Trophoblast cell (in vitro differentiated cells and primary cell): ENCODE measurements around the gene NUDT4B.
"Not testable (repeated sequence)": the region's sequence is repeated elsewhere in the genome, so short reads cannot be mapped to it uniquely, and the experiment has no call there.

Experiments
- DNase-seq, 2 donors: peaks; one replicate each; pipeline ENCODE4 v3.0.0-alpha.2; 2016
- H2AFZ ChIP-seq: 2 replicates; pipeline ENCODE4 v1.6.1; 2013; ENCODE audit warnings: low read length, moderate library complexity, mild to moderate bottlenecking; ENCODE audit not compliant: insufficient read depth, poor library complexity
- H2AK5ac ChIP-seq: 2 replicates; pipeline ENCODE4 v1.6.1; 2013; ENCODE audit warnings: mild to moderate bottlenecking, low read length
- H2BK120ac ChIP-seq: 2 replicates; pipeline ENCODE4 v1.6.1; 2013; ENCODE audit warnings: low read length, mild to moderate bottlenecking, moderate library complexity; ENCODE audit not compliant: insufficient read depth, poor library complexity
- H2BK12ac ChIP-seq: 2 replicates; pipeline ENCODE4 v1.6.1; 2013; ENCODE audit warnings: mild to moderate bottlenecking, low read length, moderate library complexity
- H2BK5ac ChIP-seq: 2 replicates; pipeline ENCODE4 v1.6.1; 2013; ENCODE audit warnings: low read length, low read depth, moderate library complexity, mild to moderate bottlenecking; ENCODE audit not compliant: poor library complexity
- H3K14ac ChIP-seq: 2 replicates; pipeline ENCODE4 v1.6.1; 2013; ENCODE audit warnings: mild to moderate bottlenecking, low read length
- H3K18ac ChIP-seq: 2 replicates; pipeline ENCODE4 v1.6.1; 2013; ENCODE audit warnings: mild to moderate bottlenecking, low read length
- H3K23ac ChIP-seq: 2 replicates; pipeline ENCODE4 v1.6.1; 2013; ENCODE audit warnings: low read length
- H3K27ac ChIP-seq: 2 replicates; pipeline ENCODE4 v1.5.1; 2013; ENCODE audit warnings: low read depth, mild to moderate bottlenecking, inconsistent platforms, low read length, moderate library complexity
- H3K27me3 ChIP-seq: 2 replicates; pipeline ENCODE4 v1.6.1; 2013; ENCODE audit warnings: inconsistent platforms, mild to moderate bottlenecking, low read length, moderate library complexity; ENCODE audit not compliant: insufficient read depth
- H3K36me3 ChIP-seq, 2 experiments: 1 replicate in 1 of 2; 2 replicates in 1 of 2; pipeline ENCODE4 v1.6.1; 2013; ENCODE audit warnings: low read length in 2 of 2, mild to moderate bottlenecking in 2 of 2, moderate library complexity in 1 of 2; ENCODE audit not compliant: insufficient read depth in 2 of 2, control insufficient read depth in 1 of 2
- H3K4ac ChIP-seq: 2 replicates; pipeline ENCODE4 v1.6.1; 2013; ENCODE audit warnings: low read depth, mild to moderate bottlenecking, low read length, moderate library complexity
- H3K4me1 ChIP-seq, 2 experiments: 1 replicate in 1 of 2; 2 replicates in 1 of 2; pipeline ENCODE4 v1.6.1; 2013; ENCODE audit warnings: low read length in 2 of 2, mild to moderate bottlenecking in 2 of 2, moderate library complexity in 1 of 2; ENCODE audit not compliant: insufficient read depth in 2 of 2, control insufficient read depth in 1 of 2
- H3K4me2 ChIP-seq: 2 replicates; pipeline ENCODE4 v1.6.1; 2013; ENCODE audit warnings: inconsistent platforms, mild to moderate bottlenecking, low read length, moderate library complexity
- H3K4me3 ChIP-seq: 2 replicates; pipeline ENCODE4 v1.5.1; 2013; ENCODE audit warnings: mild to moderate bottlenecking, low read depth, low read length, inconsistent platforms
- H3K79me1 ChIP-seq: one replicate; pipeline ENCODE4 v1.6.1; 2013; ENCODE audit warnings: low read length
- H3K79me2 ChIP-seq: 2 replicates; pipeline ENCODE4 v1.6.1; 2013; ENCODE audit warnings: low read length, mild to moderate bottlenecking; ENCODE audit not compliant: control insufficient read depth, insufficient read depth, poor library complexity
- H3K9ac ChIP-seq: 2 replicates; pipeline ENCODE4 v1.6.1; 2013; ENCODE audit warnings: mild to moderate bottlenecking, low read length
- H3K9me3 ChIP-seq: 2 replicates; pipeline ENCODE4 v1.6.1; 2013; ENCODE audit warnings: low read depth, mild to moderate bottlenecking, control low read depth, inconsistent platforms, low read length; ENCODE audit not compliant: insufficient read depth
- H4K12ac ChIP-seq: 2 replicates; pipeline ENCODE4 v1.6.1; 2013; ENCODE audit warnings: low read depth, mild to moderate bottlenecking, low read length, moderate library complexity
- H4K8ac ChIP-seq: 2 replicates; pipeline ENCODE4 v1.6.1; 2013; ENCODE audit warnings: low read depth, mild to moderate bottlenecking, low read length, moderate library complexity
- H4K91ac ChIP-seq: one replicate; pipeline ENCODE4 v1.6.1; 2013; ENCODE audit warnings: low read depth, mild to moderate bottlenecking, low read length, moderate library complexity
- whole genome bisulfite sequencing: extraction: QIAGEN DNeasy Blood & Tissue Kit; methylation state at CpG from one replicate; pipeline ENCODE4 v1.1.7; 2013; ENCODE audit warnings: missing lambda C conversion rate; ENCODE audit not compliant: insufficient read length, insufficient coverage; ENCODE audit errors: extremely low coverage; 5-methylcytosine and 5-hydroxymethylcytosine counted together

The NUDT4B gene

GRCh38 chr1:148723515-148723914, 25.1 kb upstream of the NUDT4B start:
- not testable (repeated sequence) for H3K4me1 ChIP-seq, H3K18ac ChIP-seq, DNase-seq, H3K23ac ChIP-seq, H2BK120ac ChIP-seq, H3K4me2 ChIP-seq, H3K9me3 ChIP-seq, H3K9ac ChIP-seq, H2BK5ac ChIP-seq, H3K27me3 ChIP-seq, H3K36me3 ChIP-seq, H4K91ac ChIP-seq, H3K4me3 ChIP-seq, H2AFZ ChIP-seq, H2AK5ac ChIP-seq, H3K79me2 ChIP-seq, H3K14ac ChIP-seq, H3K4ac ChIP-seq, H3K79me1 ChIP-seq, H2BK12ac ChIP-seq, H4K12ac ChIP-seq, H3K27ac ChIP-seq, H4K8ac ChIP-seq
- WGBS, result no CpG with 5 or more reads among the region's 3 CpGs

- not testable (repeated sequence) for H2AK5ac ChIP-seq, H3K4me2 ChIP-seq, H3K4me1 ChIP-seq, H3K27ac ChIP-seq, H3K23ac ChIP-seq, H3K79me2 ChIP-seq, H2BK120ac ChIP-seq, H3K9me3 ChIP-seq, DNase-seq, H3K14ac ChIP-seq, H3K79me1 ChIP-seq, H2BK5ac ChIP-seq, H3K9ac ChIP-seq, H3K27me3 ChIP-seq, H3K4me3 ChIP-seq, H2AFZ ChIP-seq, H4K91ac ChIP-seq, H3K18ac ChIP-seq, H4K8ac ChIP-seq, H3K4ac ChIP-seq, H4K12ac ChIP-seq, H2BK12ac ChIP-seq, H3K36me3 ChIP-seq
- WGBS, result no CpG with 5 or more reads among the region's 3 CpGs
Measured at GRCh38 chr1:148724872-148725271, 23.7 kb upstream of the NUDT4B start.

GRCh38 chr1:148727862-148728261, 20.7 kb upstream of the NUDT4B start:
- H3K27me3 ChIP-seq, H3K4ac ChIP-seq, H3K9me3 ChIP-seq, H3K27ac ChIP-seq, H4K12ac ChIP-seq, H3K4me1 ChIP-seq, H4K8ac ChIP-seq, H2BK12ac ChIP-seq, H3K4me2 ChIP-seq, H3K79me2 ChIP-seq, H3K9ac ChIP-seq, DNase-seq, H2AK5ac ChIP-seq, H4K91ac ChIP-seq, H3K23ac ChIP-seq, H2BK5ac ChIP-seq, H2AFZ ChIP-seq, H3K18ac ChIP-seq, H2BK120ac ChIP-seq, H3K4me3 ChIP-seq, H3K36me3 ChIP-seq, H3K14ac ChIP-seq, H3K79me1 ChIP-seq: not testable (repeated sequence)
- no CpG with 5 or more reads among the region's 2 CpGs for WGBS

GRCh38 chr1:148729128-148729527, 19.4 kb upstream of the NUDT4B start:
- not testable (repeated sequence) for H3K4me1 ChIP-seq, H3K9ac ChIP-seq, H3K27me3 ChIP-seq, H2BK5ac ChIP-seq, H4K12ac ChIP-seq, H2BK12ac ChIP-seq, DNase-seq, H2AK5ac ChIP-seq, H3K4ac ChIP-seq, H4K91ac ChIP-seq, H2AFZ ChIP-seq, H3K27ac ChIP-seq, H3K9me3 ChIP-seq, H3K14ac ChIP-seq, H3K79me1 ChIP-seq, H3K4me3 ChIP-seq, H3K18ac ChIP-seq, H2BK120ac ChIP-seq, H4K8ac ChIP-seq, H3K79me2 ChIP-seq, H3K36me3 ChIP-seq, H3K23ac ChIP-seq, H3K4me2 ChIP-seq
- no CpG with 5 or more reads among the region's 3 CpGs for WGBS
